Right lobe of liver (tissue), 6 donors: ENCODE results near the gene DOP1B. TPM values are rescaled to one million over a fixed set of nuclear protein-coding genes. Genes with fewer than 3 reads are reported as not detected.

Source experiments
- ATAC-seq, 4 donors: fragments of 200-7000 bp; cut with Tn5 transposase; one replicate each; pipeline ENCODE4 v1.9.1; 2020; ENCODE audit warnings: mild to moderate bottlenecking in 4 of 4, moderate library complexity in 4 of 4
- DNase-seq, 3 donors: peaks; one replicate each; pipeline ENCODE4 v3.0.0-alpha.2; 2020
- H3K27ac ChIP-seq, 3 donors: fragments of 200-600 bp; one replicate each; pipeline ENCODE4 v1.8.0; 2022
- H3K27me3 ChIP-seq, 2 donors: fragments of 200-600 bp; one replicate each; pipeline ENCODE4 v1.8.0; 2022
- H3K36me3 ChIP-seq, 4 donors: fragments of 200-600 bp; sonication (generic) in 1 of 4; one replicate each; pipeline versions ENCODE4 v1.5.1 to v1.8.0; 2017 to 2022; ENCODE audit warnings: control low read depth in 1 of 4
- H3K4me1 ChIP-seq, 4 donors: fragments of 200-600 bp; sonication (generic) in 1 of 4; one replicate each; pipeline versions ENCODE4 v1.5.1 to v1.8.0; 2017 to 2022; ENCODE audit warnings: control low read depth in 1 of 4
- H3K4me3 ChIP-seq, 3 donors: fragments of 200-600 bp; one replicate each; pipeline ENCODE4 v1.8.0; 2022
- H3K9me3 ChIP-seq, 4 donors: fragments of 200-600 bp; sonication (generic) in 1 of 4; one replicate each; pipeline versions ENCODE4 v1.5.1 to v1.8.0; 2017 to 2022; ENCODE audit warnings: control low read depth in 1 of 4
- CTCF ChIP-seq, 4 donors: fragments of 200-600 bp in 3 of 4; fragments of 450-650 bp in 1 of 4; IDR thresholded peaks; one replicate each; pipeline versions ENCODE4 v1.5.1 to v1.8.0; 2016 to 2022; ENCODE audit warnings: antibody characterized with exemption in 4 of 4, mild to moderate bottlenecking in 2 of 4
- POLR2A ChIP-seq: fragments of 450-650 bp; IDR thresholded peaks from one replicate; pipeline ENCODE4 v1.6.1; 2017; ENCODE audit warnings: antibody characterized with exemption, mild to moderate bottlenecking
- WGBS: methylation state at CpG from one replicate; pipeline ENCODE4 v1.1.6; 2018; ENCODE audit warnings: low coverage, low lambda C conversion rate; ENCODE audit not compliant: insufficient coverage; ENCODE audit errors: missing lambda C conversion rate; 5-methylcytosine and 5-hydroxymethylcytosine counted together
- intact Hi-C, 2 donors: fragments of 100-400 bp; cut with DNase I; formaldehyde crosslinking; loops; one replicate each; pipeline versions ENCODE4 v1.11.2 to v1.14.1; 2022
- total RNA-seq, 6 experiments: library from RNA; depleted of rRNA in 2 of 6; stranded (reverse); fragments of >200 nt in 2 of 6; fragmentation: NEBNext Ultra II Directional in 3 of 6; extraction: Animal tissue kit (Norgen Biotek cat#: 25700) in 3 of 6; gene quantifications; one replicate each; pipeline versions ENCODE4 v1.1.0 to v1.2.4, GENCODE V29; 2016 to 2023
- donor health status: DM: no; HTN: yes; CAD: no.
- donor health status: DM: no; HTN: no; CAD: no.
- donor health status: DM: no; HTN: no; CAD: no.
- donor health status: DM: no; HTN: yes; CAD: no.
- donor health status: DM: no; HTN: yes; CAD: no.

Gene DOP1B
- total RNA-seq, 6 experiments from 2014 or later, result 6.6 to 30.1 (median 20.9) TPM

DNA sequence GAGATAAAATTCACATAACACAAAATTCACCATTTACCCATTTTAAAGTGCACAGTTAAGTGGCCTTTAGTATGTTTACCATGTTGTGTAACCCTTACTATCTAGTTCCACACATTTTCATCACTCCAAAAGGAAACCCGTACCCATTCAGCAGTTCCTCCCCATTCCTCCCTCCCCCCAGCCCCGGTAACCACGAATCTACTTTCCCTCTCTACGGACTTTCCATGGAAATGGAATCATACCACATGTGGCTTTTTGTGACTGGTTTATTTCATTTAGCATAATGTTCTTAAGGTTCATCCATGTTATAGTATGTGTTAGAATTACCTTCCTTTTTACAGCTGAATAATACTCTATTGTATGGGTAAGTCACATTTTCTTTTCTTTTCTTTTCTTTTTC is 10.9 kb downstream of the DOP1B start:
- peak in 3 of 4 donors; percentile 16 to 40 (median 17) for ATAC-seq

GRCh38 chr21:36169470-36170128 is 13.0 kb downstream of the DOP1B start:
- 71% methylated on average over 5 of the region's 19 CpGs for WGBS
- Histone ChIP-seq H3K4me3 (no peak overlapping the region), H3K9me3 (no peaks in the 10 kb centered on the region), H3K27ac (no peak overlapping the region), H3K27me3 (no peaks in the 10 kb centered on the region), H3K4me1 (peaks cover 0 to 10% (median 0%) of the 10 kb centered on the region in 4 donors), H3K36me3 (peaks cover 0 to 2% (median 0%) of the 10 kb centered on the region in 4 donors)
- DNase-seq (no peak), ATAC-seq (peak in 1 of 4 donors; percentile 15)
- intact Hi-C loops, result no loop called here
- TF ChIP-seq CTCF (IDR thresholded peaks at IDR 0.05) (no peak), POLR2A (no peak)

More for the DNA sequence above, 10.9 kb downstream of the DOP1B start:
- intact Hi-C loops, result no loop called here
- 58% methylated on average over 4 of the region's 4 CpGs for WGBS
- Histone ChIP-seq H3K4me3 (no peak overlapping the region), H3K27ac (no peak overlapping the region), H3K9me3 (no peaks in the 10 kb centered on the region), H3K4me1 (peaks cover 0 to 23% (median 3%) of the 10 kb centered on the region in 4 donors), H3K36me3 (peaks cover 0 to 2% (median 0%) of the 10 kb centered on the region in 4 donors), H3K27me3 (no peaks in the 10 kb centered on the region)
- DNase-seq, result no peak
- TF ChIP-seq POLR2A (no peak), CTCF (IDR thresholded peaks at IDR 0.05) (no peak)

GRCh38 chr21:36170823-36171222 is 14.2 kb downstream of the DOP1B start:
- ATAC-seq (no peak), DNase-seq (no peak)
- no peak for TF ChIP-seq POLR2A
- no peak for TF ChIP-seq CTCF (IDR thresholded peaks at IDR 0.05)
- no peaks in the 10 kb centered on the region for H3K27me3 ChIP-seq
- H3K4me3 ChIP-seq, result no peak overlapping the region
- H3K36me3 ChIP-seq, result peaks cover 0 to 2% (median 0%) of the 10 kb centered on the region in 4 donors
- no peak overlapping the region for H3K27ac ChIP-seq
- intact Hi-C loops, result no loop called here
- H3K4me1 ChIP-seq, result peaks cover 0 to 4% (median 0%) of the 10 kb centered on the region in 4 donors
- no peaks in the 10 kb centered on the region for H3K9me3 ChIP-seq
- WGBS, result 93% methylated on average over 5 of the region's 6 CpGs

DNA sequence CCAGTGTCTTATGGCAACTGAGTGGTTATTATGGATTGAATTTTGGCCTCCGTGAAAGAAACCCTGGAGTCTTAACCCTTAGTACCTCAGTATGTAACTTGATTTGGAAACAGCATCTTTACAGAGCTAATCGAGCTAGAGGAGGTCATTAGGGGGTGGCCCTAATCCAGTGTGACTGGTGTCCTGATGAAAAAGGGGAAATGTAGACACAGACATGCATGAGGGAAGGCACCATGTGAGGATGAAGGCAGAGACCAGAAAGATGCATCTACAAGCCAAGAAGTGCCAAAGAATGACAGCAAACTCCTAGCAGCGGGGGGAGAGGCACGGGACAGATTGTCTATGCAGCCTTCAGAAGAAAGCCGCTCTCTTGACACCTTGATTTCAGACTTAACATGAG is 14.7 kb downstream of the DOP1B start:
- intact Hi-C loops, result no loop called here
- no peak for DNase-seq
- Histone ChIP-seq H3K4me1 (peaks cover 0 to 4% (median 0%) of the 10 kb centered on the region in 4 donors), H3K27ac (no peak overlapping the region), H3K9me3 (no peaks in the 10 kb centered on the region), H3K27me3 (no peaks in the 10 kb centered on the region), H3K4me3 (no peak overlapping the region), H3K36me3 (peaks cover 0 to 2% (median 0%) of the 10 kb centered on the region in 4 donors)
- ATAC-seq, result peak in 1 of 4 donors; percentile 9
- TF ChIP-seq CTCF (IDR thresholded peaks at IDR 0.05) (no peak), POLR2A (no peak)
- 76% methylated on average over 5 of the region's 5 CpGs for WGBS
